ENCODE results near the gene GNB1L.
"Not testable (repeated sequence)": the region's sequence is repeated elsewhere in the genome, so short reads cannot be mapped to it uniquely, and the experiment has no call there.

Gene GNB1L

GRCh38 chr22:19843857-19844376, 10.8 kb downstream of the GNB1L start:
- DNase-seq (ENCODE audit: low spot score), result no peak

- no peak for DNase-seq (ENCODE audit: low spot score)
These were observed 11.4 kb downstream of the GNB1L start for GRCh38 chr22:19843107-19843856.

- DNase-seq (ENCODE audit: low spot score), result no peak
These were observed 12.1 kb downstream of the GNB1L start for GRCh38 chr22:19842393-19843106.

GRCh38 chr22:19841641-19842392, 12.9 kb downstream of the GNB1L start:
- DNase-seq (ENCODE audit: low spot score), result no peak

GRCh38 chr22:19840955-19841640, 13.6 kb downstream of the GNB1L start:
- peak; percentile 43 for DNase-seq (ENCODE audit: low spot score)

- DNase-seq (ENCODE audit: low spot score), result no peak
These were observed 14.6 kb downstream of the GNB1L start for GRCh38 chr22:19840059-19840458.

GRCh38 chr22:19837915-19838314, 16.8 kb downstream of the GNB1L start:
- no peak for DNase-seq (ENCODE audit: low spot score)

GRCh38 chr22:19836512-19836911, 18.2 kb downstream of the GNB1L start:
- DNase-seq (ENCODE audit: low spot score), result no peak

- DNase-seq (ENCODE audit: low spot score), result no peak
These were observed 20.1 kb downstream of the GNB1L start for GRCh38 chr22:19834599-19834998.

- DNase-seq (ENCODE audit: low spot score), result not testable (repeated sequence)
These were observed 21.3 kb downstream of the GNB1L start for GRCh38 chr22:19833327-19833726.

- DNase-seq (ENCODE audit: low spot score), result no peak
These were observed 22.1 kb downstream of the GNB1L start for GRCh38 chr22:19832476-19833108.

GRCh38 chr22:19831979-19832378, 22.7 kb downstream of the GNB1L start:
- not testable (repeated sequence) for DNase-seq (ENCODE audit: low spot score)

- no peak for DNase-seq (ENCODE audit: low spot score)
These were observed 23.7 kb downstream of the GNB1L start for GRCh38 chr22:19831016-19831415.

GRCh38 chr22:19828035-19828401, 26.7 kb downstream of the GNB1L start:
- no peak for DNase-seq (ENCODE audit: low spot score)

GRCh38 chr22:19827341-19828034, 27.2 kb downstream of the GNB1L start:
- DNase-seq (ENCODE audit: low spot score), result no peak

GRCh38 chr22:19826619-19826950, 28.1 kb downstream of the GNB1L start:
- DNase-seq (ENCODE audit: low spot score), result no peak

GRCh38 chr22:19825904-19826618, 28.6 kb downstream of the GNB1L start:
- no peak for DNase-seq (ENCODE audit: low spot score)

- DNase-seq (ENCODE audit: low spot score), result no peak
These were observed 29.7 kb downstream of the GNB1L start for GRCh38 chr22:19824926-19825339.

GRCh38 chr22:19824212-19824925, 30.3 kb downstream of the GNB1L start:
- DNase-seq (ENCODE audit: low spot score), result no peak

GRCh38 chr22:19823902-19824211, 30.8 kb downstream of the GNB1L start:
- DNase-seq (ENCODE audit: low spot score), result no peak
